ENCODE data around the gene DNAH7.

DNAH7 gene

DNA sequence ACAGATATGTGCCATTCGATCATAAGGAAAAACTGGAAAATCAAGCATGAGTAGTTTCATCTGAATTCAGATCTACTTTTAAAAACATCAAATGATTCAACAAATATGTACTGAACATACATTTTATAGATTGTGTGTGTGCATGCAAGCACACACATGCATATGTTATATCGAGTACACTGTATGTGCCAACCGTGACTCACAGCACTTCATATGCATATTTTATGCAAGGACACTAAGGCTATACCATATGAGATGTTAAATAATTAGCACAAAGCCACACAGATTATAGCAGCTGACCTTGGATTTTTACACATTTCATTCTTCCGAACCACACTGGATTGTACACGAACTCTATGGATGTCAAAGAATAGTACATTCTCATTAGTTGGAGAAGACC lies 161.2 kb downstream of the DNAH7 start:
- in situ Hi-C loops (cut with MboI; ENCODE audit: low sequenced_read_pairs, unreplicated experiment): no loop called here
- DNase-seq (ENCODE audit: low spot score): no peak
- TF ChIP-seq, protein P1, sequence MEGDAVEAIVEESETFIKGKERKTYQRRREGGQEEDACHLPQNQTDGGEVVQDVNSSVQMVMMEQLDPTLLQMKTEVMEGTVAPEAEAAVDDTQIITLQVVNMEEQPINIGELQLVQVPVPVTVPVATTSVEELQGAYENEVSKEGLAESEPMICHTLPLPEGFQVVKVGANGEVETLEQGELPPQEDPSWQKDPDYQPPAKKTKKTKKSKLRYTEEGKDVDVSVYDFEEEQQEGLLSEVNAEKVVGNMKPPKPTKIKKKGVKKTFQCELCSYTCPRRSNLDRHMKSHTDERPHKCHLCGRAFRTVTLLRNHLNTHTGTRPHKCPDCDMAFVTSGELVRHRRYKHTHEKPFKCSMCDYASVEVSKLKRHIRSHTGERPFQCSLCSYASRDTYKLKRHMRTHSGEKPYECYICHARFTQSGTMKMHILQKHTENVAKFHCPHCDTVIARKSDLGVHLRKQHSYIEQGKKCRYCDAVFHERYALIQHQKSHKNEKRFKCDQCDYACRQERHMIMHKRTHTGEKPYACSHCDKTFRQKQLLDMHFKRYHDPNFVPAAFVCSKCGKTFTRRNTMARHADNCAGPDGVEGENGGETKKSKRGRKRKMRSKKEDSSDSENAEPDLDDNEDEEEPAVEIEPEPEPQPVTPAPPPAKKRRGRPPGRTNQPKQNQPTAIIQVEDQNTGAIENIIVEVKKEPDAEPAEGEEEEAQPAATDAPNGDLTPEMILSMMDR (IDR thresholded peaks at IDR 0.05; ENCODE audit: borderline replicate concordance, control extremely low read depth, extremely low read depth, insufficient read depth, missing control alignments): no peak

DNA sequence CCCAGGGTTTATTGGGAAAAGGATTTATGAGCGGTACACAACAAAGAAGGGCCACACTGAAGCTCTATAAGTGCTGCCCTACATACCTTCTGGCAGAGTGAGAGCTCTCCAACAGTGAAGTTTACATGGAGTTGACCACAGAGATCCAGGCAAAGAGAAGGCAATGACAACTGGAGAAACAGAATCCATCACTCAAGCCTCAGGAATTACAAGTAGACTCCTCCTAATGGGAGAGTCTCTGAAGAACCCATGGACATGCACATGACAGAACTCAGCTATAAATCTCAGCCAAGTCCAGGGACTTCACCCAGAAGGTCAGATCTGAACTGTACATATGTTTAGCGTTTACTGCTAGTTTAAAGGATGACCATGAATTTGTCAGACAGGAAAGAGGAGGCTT lies 164.7 kb downstream of the DNAH7 start:
- no peak for DNase-seq (ENCODE audit: low spot score)
- TF ChIP-seq, protein P1 (IDR thresholded peaks at IDR 0.05; ENCODE audit: borderline replicate concordance, control extremely low read depth, extremely low read depth, insufficient read depth, missing control alignments): no peak

DNA sequence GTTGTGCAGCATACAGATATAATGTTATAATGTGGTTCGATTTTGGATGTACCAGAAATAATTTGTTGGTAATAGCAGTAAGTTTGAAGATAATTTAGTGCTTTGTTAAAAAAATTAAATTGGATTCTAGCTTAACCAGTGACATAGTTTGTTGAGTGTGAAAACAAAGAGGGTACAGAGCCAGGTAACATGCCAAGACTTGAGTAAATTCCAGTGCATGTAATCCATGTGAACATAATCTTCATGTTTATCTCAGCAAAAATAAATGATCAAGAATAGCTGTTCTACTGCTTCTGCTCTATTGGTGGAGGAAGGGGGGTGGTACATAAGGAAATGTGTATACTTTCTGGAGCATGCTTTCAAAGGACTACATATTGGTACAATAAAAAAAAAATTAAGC lies 165.8 kb downstream of the DNAH7 start:
- TF ChIP-seq, protein P1 (IDR thresholded peaks at IDR 0.05; ENCODE audit: borderline replicate concordance, control extremely low read depth, extremely low read depth, insufficient read depth, missing control alignments): no peak
- in situ Hi-C loops (cut with MboI; ENCODE audit: low sequenced_read_pairs, unreplicated experiment): no loop called here
- no peak for DNase-seq (ENCODE audit: low spot score)

More for the DNA sequence above, 164.7 kb downstream of the DNAH7 start:
- in situ Hi-C loops (cut with MboI; ENCODE audit: low sequenced_read_pairs, unreplicated experiment): no loop called here

DNA sequence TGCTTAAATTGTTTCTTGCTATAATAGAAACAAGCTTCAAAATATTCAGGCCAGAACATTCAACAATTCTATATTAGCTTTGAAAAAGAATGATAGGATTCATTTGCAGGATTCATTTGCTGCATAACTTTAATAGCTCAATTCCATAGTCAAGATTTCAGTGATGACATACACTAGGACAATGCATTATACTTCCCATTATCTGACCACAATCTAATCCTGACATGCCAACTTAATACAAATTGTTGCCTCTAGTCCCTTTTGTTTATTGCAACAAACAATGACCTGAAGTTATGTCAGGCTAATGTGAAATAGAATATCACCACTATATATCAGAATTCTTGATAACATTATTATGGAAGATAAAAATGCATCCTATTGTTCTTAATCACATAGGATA lies 169.4 kb downstream of the DNAH7 start:
- in situ Hi-C loops (cut with MboI; ENCODE audit: low sequenced_read_pairs, unreplicated experiment): no loop called here
- TF ChIP-seq, protein P1 (IDR thresholded peaks at IDR 0.05; ENCODE audit: borderline replicate concordance, control extremely low read depth, extremely low read depth, insufficient read depth, missing control alignments): no peak
- DNase-seq (ENCODE audit: low spot score): no peak

DNA sequence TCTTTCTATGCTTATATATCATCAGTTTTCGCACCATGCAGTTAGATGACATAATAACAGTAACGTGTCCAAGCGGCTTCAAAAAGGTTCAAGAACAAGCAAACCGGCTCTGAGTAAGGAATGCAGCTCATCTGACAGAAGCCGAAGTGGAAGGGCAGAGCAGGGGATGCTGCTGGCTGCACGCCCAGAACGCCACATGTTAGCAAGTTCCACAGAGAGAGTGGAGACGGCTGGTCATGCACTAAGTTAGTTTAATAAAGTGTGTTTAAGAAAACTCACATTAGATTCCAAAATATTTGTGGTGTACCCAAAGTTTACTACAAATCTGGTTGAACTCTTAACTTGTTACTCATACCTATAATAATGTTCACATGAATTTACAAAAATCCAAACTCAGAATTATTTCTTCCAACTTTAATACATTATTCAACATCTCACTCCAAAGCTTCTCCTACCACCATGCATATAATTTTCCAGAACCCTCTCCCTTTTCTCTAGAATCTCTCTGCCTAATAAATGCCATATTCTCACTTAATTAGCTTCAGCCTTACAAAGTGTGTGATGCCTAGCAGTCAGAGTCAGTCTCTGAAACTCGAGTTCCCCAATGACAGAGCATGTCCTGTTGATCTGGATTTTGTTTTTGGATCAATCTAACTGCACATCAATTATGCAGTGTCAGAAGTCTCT lies 170.0 kb downstream of the DNAH7 start:
- in situ Hi-C loops (cut with MboI; ENCODE audit: low sequenced_read_pairs, unreplicated experiment): no loop called here
- DNase-seq (ENCODE audit: low spot score): no peak
- TF ChIP-seq, protein P1 (IDR thresholded peaks at IDR 0.05; ENCODE audit: borderline replicate concordance, control extremely low read depth, extremely low read depth, insufficient read depth, missing control alignments): no peak

DNA sequence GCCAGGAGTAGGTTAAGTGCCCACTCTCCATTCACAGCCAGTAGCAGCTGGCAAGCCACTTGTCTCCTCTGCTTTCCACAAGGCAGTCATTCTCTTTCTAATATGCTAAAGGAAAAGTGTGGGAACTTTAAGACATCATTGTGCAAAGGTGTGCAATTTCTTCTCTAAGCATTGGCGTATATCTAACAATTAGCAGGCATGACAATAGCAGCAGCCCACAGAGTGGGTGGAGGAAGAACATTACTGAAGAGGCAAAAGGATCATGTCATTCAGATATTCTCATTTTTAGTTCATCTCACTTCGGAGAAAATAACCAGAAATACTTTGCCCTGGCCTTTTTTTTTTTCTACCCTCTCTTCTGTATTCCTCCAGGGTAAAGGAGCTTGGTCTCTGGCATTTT lies 177.6 kb downstream of the DNAH7 start:
- in situ Hi-C loops (cut with MboI; ENCODE audit: low sequenced_read_pairs, unreplicated experiment): no loop called here
- TF ChIP-seq, protein P1 (IDR thresholded peaks at IDR 0.05; ENCODE audit: borderline replicate concordance, control extremely low read depth, extremely low read depth, insufficient read depth, missing control alignments): no peak
- DNase-seq (ENCODE audit: low spot score): no peak
